GM19193 (cell line): Measurements from ENCODE around the gene SMU1.

ENCODE experiments used
- POLR2A ChIP-seq: IDR thresholded peaks from 4 replicates; pipeline ENCODE4 v1.6.1; 2011; ENCODE audit not compliant: insufficient read depth, insufficient read length; ENCODE audit errors: extremely low read depth

The SMU1 gene

GRCh38 chr9:33040792-33041431 is 35.6 kb downstream of the SMU1 start:
- no peak for TF ChIP-seq POLR2A

- TF ChIP-seq POLR2A, result no peak
Measured at GRCh38 chr9:33032865-33033264, 43.6 kb downstream of the SMU1 start.

- no peak for TF ChIP-seq POLR2A
Measured at GRCh38 chr9:33032292-33032691, 44.2 kb downstream of the SMU1 start.

- no peak for TF ChIP-seq POLR2A
Measured at GRCh38 chr9:33030285-33030684, 46.2 kb downstream of the SMU1 start.

GRCh38 chr9:33029231-33029786 is 47.2 kb downstream of the SMU1 start:
- no peak for TF ChIP-seq POLR2A

- TF ChIP-seq POLR2A, result no peak
Measured at GRCh38 chr9:33025572-33026342, 50.7 kb downstream of the SMU1 start.

GRCh38 chr9:33024966-33025571 is 51.4 kb downstream of the SMU1 start, which contains the start of gene DNAJA1:
Gene DNAJA1, plus strand, starts transcription at chr9:33025273. Its CDS starts 1,212 bp downstream, at chr9:33026485.
- TF ChIP-seq POLR2A, result peak; percentile 100

GRCh38 chr9:33024126-33024965 is 52.1 kb downstream of the SMU1 start:
- TF ChIP-seq POLR2A, result no peak

GRCh38 chr9:33023661-33024060 is 52.8 kb downstream of the SMU1 start:
- no peak for TF ChIP-seq POLR2A

- TF ChIP-seq POLR2A, result no peak
Measured at GRCh38 chr9:33022755-33023154, 53.7 kb downstream of the SMU1 start.

- TF ChIP-seq POLR2A, result no peak
Measured at GRCh38 chr9:33022303-33022702, 54.2 kb downstream of the SMU1 start.

- TF ChIP-seq POLR2A, result no peak
Measured at GRCh38 chr9:33019797-33020196, 56.7 kb downstream of the SMU1 start.

- TF ChIP-seq POLR2A, result no peak
Measured at GRCh38 chr9:33017283-33018041, 59.0 kb downstream of the SMU1 start.

- TF ChIP-seq POLR2A, result no peak
Measured at GRCh38 chr9:33014665-33015014, 61.8 kb downstream of the SMU1 start.

- TF ChIP-seq POLR2A, result no peak
Measured at GRCh38 chr9:33013962-33014664, 62.4 kb downstream of the SMU1 start.
